ENCODE data around the gene TUBB4A. TPM values are rescaled to one million over a fixed set of nuclear protein-coding genes. Genes with fewer than 3 reads are reported as not detected.
A peak's percentile ranks its signal among the peaks of the same experiment; 100 is the strongest.

Gene TUBB4A
- total RNA-seq, 1 experiment from 2014 or later = 4.4 TPM

DNA sequence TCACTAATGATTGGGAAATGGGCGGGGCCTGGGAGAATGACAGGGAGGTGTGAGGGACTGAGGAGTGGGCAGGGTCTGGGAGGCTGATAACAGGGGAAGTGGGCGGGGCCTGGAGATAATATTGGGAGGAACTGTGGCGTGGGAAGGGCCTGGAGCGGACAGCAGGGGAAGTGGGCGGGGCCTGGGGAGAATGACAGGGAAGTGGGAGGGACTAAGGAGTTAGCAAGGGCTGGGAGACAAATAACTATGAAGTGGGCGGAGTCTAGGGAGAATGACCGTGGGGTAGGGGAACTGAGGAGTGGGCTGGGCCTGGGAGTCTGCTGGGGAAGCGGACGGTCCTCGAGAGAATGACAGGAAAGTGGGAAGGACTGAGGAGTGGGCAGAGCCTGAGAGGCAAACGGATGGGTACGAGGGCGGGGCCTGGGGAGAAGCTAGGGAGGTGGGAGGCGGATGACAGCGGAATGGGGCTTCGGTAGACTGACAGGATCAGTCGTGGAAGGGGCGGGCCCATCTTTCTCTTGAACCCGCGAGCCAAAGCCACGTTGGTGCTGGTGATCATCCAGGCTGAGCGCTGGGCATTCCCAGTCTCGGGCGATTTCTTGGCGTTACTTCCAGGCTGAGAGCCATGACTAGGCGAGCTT lies 14.0 kb upstream of the TUBB4A start:
- in situ Hi-C loops (cut with HindIII; ENCODE audit: low pct_unique_long_range_greater_than_20kb, low sequenced_read_pairs) (no loop called here), intact Hi-C loops (cut with micrococcal nuclease; ENCODE audit: unreplicated experiment) (loop anchor here (2.0 kb wide), 1 partner anchor 117 kb away; no protein-coding TSS in a partner anchor)
- H3K36me3 ChIP-seq (ENCODE audit: control insufficient read depth, insufficient read depth, low read length) = no peaks in the 10 kb centered on the region
- ATAC-seq (peak; percentile 89), DNase-seq (ENCODE audit: low read depth, low spot score) (no peak)
- peaks cover 5% of the 10 kb centered on the region; the same call in 1 of the 2 replicates for H3K4me1 ChIP-seq (ENCODE audit: control insufficient read depth, insufficient read depth, low read length)
- no TSS peak for BruUV-seq (replicated peaks)
- ChIA-PET POLR2A (interaction anchor here (0.6 kb wide), 1 partner anchor 144 kb away, joined by 3 read pairs; no protein-coding TSS in a partner anchor), CTCF (interaction anchor here (0.7 to 1.0 kb wide), 5 partner anchors 76 to 220 kb away, joined by 3 to 6 read pairs (median 3); no protein-coding TSS in a partner anchor)
- TF ChIP-seq, protein P1, sequence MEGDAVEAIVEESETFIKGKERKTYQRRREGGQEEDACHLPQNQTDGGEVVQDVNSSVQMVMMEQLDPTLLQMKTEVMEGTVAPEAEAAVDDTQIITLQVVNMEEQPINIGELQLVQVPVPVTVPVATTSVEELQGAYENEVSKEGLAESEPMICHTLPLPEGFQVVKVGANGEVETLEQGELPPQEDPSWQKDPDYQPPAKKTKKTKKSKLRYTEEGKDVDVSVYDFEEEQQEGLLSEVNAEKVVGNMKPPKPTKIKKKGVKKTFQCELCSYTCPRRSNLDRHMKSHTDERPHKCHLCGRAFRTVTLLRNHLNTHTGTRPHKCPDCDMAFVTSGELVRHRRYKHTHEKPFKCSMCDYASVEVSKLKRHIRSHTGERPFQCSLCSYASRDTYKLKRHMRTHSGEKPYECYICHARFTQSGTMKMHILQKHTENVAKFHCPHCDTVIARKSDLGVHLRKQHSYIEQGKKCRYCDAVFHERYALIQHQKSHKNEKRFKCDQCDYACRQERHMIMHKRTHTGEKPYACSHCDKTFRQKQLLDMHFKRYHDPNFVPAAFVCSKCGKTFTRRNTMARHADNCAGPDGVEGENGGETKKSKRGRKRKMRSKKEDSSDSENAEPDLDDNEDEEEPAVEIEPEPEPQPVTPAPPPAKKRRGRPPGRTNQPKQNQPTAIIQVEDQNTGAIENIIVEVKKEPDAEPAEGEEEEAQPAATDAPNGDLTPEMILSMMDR (IDR thresholded peaks at IDR 0.05) = no peak
- no peak for TF ChIP-seq POLR2AphosphoS5 (IDR thresholded peaks at IDR 0.05; ENCODE audit: low read depth, low read length)
- TF ChIP-seq, protein P2, sequence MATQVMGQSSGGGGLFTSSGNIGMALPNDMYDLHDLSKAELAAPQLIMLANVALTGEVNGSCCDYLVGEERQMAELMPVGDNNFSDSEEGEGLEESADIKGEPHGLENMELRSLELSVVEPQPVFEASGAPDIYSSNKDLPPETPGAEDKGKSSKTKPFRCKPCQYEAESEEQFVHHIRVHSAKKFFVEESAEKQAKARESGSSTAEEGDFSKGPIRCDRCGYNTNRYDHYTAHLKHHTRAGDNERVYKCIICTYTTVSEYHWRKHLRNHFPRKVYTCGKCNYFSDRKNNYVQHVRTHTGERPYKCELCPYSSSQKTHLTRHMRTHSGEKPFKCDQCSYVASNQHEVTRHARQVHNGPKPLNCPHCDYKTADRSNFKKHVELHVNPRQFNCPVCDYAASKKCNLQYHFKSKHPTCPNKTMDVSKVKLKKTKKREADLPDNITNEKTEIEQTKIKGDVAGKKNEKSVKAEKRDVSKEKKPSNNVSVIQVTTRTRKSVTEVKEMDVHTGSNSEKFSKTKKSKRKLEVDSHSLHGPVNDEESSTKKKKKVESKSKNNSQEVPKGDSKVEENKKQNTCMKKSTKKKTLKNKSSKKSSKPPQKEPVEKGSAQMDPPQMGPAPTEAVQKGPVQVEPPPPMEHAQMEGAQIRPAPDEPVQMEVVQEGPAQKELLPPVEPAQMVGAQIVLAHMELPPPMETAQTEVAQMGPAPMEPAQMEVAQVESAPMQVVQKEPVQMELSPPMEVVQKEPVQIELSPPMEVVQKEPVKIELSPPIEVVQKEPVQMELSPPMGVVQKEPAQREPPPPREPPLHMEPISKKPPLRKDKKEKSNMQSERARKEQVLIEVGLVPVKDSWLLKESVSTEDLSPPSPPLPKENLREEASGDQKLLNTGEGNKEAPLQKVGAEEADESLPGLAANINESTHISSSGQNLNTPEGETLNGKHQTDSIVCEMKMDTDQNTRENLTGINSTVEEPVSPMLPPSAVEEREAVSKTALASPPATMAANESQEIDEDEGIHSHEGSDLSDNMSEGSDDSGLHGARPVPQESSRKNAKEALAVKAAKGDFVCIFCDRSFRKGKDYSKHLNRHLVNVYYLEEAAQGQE (IDR thresholded peaks at IDR 0.05; ENCODE audit: insufficient read depth in 1 of 2, low read depth in 2 of 2, low read length in 1 of 2) = no peak
- TF ChIP-seq TCF7L2 (IDR thresholded peaks at IDR 0.05; ENCODE audit: low read depth, low read length) = no peak
- no peak; the same call in 1 of the 2 replicates for TF ChIP-seq SIN3A (IDR thresholded peaks at IDR 0.05; ENCODE audit: borderline replicate concordance, insufficient read depth, low read depth, low read length)
- H3K4me3 ChIP-seq (ENCODE audit: low read depth in 2 of 2, low read length in 2 of 2) = peak overlapping the region; percentile 71 to 75
- peak overlapping the region; percentile 61; the same call in 1 of the 2 replicates for H3K27ac ChIP-seq (ENCODE audit: low read length)
- H3K27me3 ChIP-seq (ENCODE audit: control insufficient read depth, insufficient read depth, low read length) = no peaks in the 10 kb centered on the region
- H3K9me3 ChIP-seq (ENCODE audit: control insufficient read depth, insufficient read depth, low read depth, low read length) = no peaks in the 10 kb centered on the region

DNA sequence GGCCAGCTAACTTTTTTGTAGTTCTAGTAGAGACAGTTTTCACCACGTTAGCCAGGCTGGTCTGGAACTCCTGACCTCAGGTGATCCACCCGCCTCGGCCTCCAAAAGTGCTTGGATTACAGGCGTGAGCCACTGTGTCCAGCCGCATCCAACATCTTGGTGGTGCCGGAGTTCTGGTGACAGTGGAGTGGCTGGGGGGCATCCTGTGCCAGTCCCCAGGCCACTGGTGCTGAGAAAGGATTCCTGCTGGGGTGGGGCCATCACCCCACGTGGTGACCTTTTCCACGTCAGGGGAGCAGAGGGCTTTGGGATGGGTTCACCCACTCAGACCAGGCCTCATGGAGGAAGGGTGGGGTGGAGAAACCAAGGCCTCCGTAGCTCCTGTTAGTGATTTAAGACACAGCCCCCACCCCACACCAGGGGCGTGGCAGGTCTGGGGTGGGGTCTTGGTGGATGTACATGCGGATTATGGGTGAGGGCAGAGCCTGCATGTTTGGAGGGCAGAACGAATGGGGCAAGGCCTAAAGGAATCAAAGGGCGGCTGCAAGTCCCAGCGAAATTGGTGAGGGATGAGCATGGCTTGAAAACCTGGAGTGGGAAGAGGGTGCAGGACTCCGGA lies 12.9 kb upstream of the TUBB4A start:
- no TSS peak for BruUV-seq (replicated peaks)
- Histone ChIP-seq H3K9me3 (ENCODE audit: control insufficient read depth, insufficient read depth, low read depth, low read length) (no peaks in the 10 kb centered on the region), H3K27me3 (ENCODE audit: control insufficient read depth, insufficient read depth, low read length) (no peaks in the 10 kb centered on the region), H3K36me3 (ENCODE audit: control insufficient read depth, insufficient read depth, low read length) (no peaks in the 10 kb centered on the region), H3K4me3 (ENCODE audit: low read depth in 2 of 2, low read length in 2 of 2) (no peak overlapping the region), H3K27ac (ENCODE audit: low read length) (no peak overlapping the region), H3K4me1 (ENCODE audit: control insufficient read depth, insufficient read depth, low read length) (peaks cover 5% of the 10 kb centered on the region; the same call in 1 of the 2 replicates)
- ATAC-seq (no peak), DNase-seq (ENCODE audit: low read depth, low spot score) (no peak)
- intact Hi-C loops (cut with micrococcal nuclease; ENCODE audit: unreplicated experiment) = no loop called here
- ChIA-PET CTCF (no interaction called here), POLR2A (no interaction called here)
- in situ Hi-C loops (cut with HindIII; ENCODE audit: low pct_unique_long_range_greater_than_20kb, low sequenced_read_pairs) = no loop called here
- TF ChIP-seq, protein P1 (IDR thresholded peaks at IDR 0.05) = no peak
- no peak for TF ChIP-seq SIN3A (IDR thresholded peaks at IDR 0.05; ENCODE audit: borderline replicate concordance, insufficient read depth, low read depth, low read length)
- TF ChIP-seq POLR2AphosphoS5 (IDR thresholded peaks at IDR 0.05; ENCODE audit: low read depth, low read length) = no peak
- TF ChIP-seq TCF7L2 (IDR thresholded peaks at IDR 0.05; ENCODE audit: low read depth, low read length) = no peak
- TF ChIP-seq, protein P2 (IDR thresholded peaks at IDR 0.05; ENCODE audit: insufficient read depth in 1 of 2, low read depth in 2 of 2, low read length in 1 of 2) = no peak
